NCI-H1436 (cell line): ENCODE measurements around the gene CCDC27.

Source experiments
- DNase-seq: peaks from one replicate; lab custom pipeline; 2025; lab: John Stamatoyannopoulos, UW

CCDC27 gene

GRCh38 chr1:3718764-3719163 lies 33.5 kb upstream of the CCDC27 start:
- DNase-seq: peak; percentile 48

GRCh38 chr1:3721955-3722465 lies 30.2 kb upstream of the CCDC27 start:
- DNase-seq: no peak

- no peak for DNase-seq
These were observed 29.4 kb upstream of the CCDC27 start for GRCh38 chr1:3722846-3723245.

GRCh38 chr1:3724416-3725030 lies 27.7 kb upstream of the CCDC27 start:
- peak; percentile 75 for DNase-seq

- no peak for DNase-seq
These were observed 26.9 kb upstream of the CCDC27 start for GRCh38 chr1:3725366-3725765.

- DNase-seq: no peak
These were observed 25.0 kb upstream of the CCDC27 start for GRCh38 chr1:3727042-3727824.

GRCh38 chr1:3727825-3728776 lies 24.1 kb upstream of the CCDC27 start:
- no peak for DNase-seq

- no peak for DNase-seq
These were observed 22.4 kb upstream of the CCDC27 start for GRCh38 chr1:3729594-3730542.

GRCh38 chr1:3730543-3731247 lies 21.6 kb upstream of the CCDC27 start:
- DNase-seq: no peak

GRCh38 chr1:3731583-3732433 lies 20.4 kb upstream of the CCDC27 start:
- no peak for DNase-seq

- DNase-seq: no peak
These were observed 19.7 kb upstream of the CCDC27 start for GRCh38 chr1:3732434-3733093.

- DNase-seq: no peak
These were observed 19.0 kb upstream of the CCDC27 start for GRCh38 chr1:3733094-3733882.

GRCh38 chr1:3733883-3734589 lies 18.2 kb upstream of the CCDC27 start:
- DNase-seq: no peak

GRCh38 chr1:3734602-3735001 lies 17.6 kb upstream of the CCDC27 start:
- no peak for DNase-seq

- DNase-seq: no peak
These were observed 17.1 kb upstream of the CCDC27 start for GRCh38 chr1:3735027-3735681.

- no peak for DNase-seq
These were observed 16.6 kb upstream of the CCDC27 start for GRCh38 chr1:3735688-3736087.

- no peak for DNase-seq
These were observed 16.1 kb upstream of the CCDC27 start for GRCh38 chr1:3736131-3736561.
